ENCODE data around the gene TUBG1. TPM values are rescaled to one million over a fixed set of nuclear protein-coding genes. Genes with fewer than 3 reads are reported as not detected.
"Not testable (repeated sequence)": the region's sequence is repeated elsewhere in the genome, so short reads cannot be mapped to it uniquely, and the experiment has no call there.

The TUBG1 gene
- total RNA-seq, 6 experiments from 2014 or later = 85.5 to 127 (median 112) TPM

DNA sequence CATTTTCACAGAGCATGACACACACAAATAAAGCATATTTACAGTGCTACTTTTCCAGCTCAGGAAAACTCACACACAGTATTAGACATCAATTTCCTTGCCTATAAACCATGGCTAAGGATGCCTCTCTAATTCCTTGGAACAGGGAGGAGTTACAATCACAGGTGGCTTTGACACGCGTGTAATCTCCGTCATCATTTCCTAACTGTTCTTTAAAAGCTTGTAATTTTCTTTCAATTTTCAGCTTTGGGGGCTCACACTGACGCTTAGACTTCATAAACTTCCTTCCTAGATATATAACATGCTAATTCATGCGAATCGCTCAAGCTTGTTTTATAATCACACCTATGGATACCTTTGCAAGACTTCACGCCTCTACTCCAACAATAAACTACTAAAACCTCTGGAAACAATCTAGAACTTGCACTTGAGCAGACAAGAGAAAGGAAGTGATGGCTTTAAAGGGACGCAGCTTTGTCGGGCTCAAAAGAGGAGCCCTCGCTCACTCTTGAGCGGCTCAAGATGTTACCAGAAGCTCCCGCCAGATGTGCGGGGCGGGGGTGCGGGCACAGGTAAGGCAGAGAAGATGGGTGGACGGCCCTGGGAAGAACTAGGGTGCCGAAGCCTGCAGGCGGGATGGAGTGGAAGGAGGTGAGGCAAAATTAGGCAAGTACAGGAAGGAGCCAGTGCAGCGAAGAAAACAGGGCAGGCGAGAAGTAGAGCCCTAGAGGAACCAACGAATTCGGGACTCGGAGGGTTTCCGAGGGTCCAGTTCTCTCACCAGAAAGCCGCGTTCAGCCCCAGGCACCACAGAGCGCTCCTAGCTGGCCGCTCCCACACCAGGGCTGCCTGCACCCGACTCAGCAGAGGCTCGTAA, 940 bp upstream of the TUBG1 start:
- peaks cover 6% of the 10 kb centered on the region for H3K36me3 Mint-ChIP-seq (ENCODE audit: low read depth)
- H3K9me3 Mint-ChIP-seq = no peaks in the 10 kb centered on the region
- peaks cover 38% of the 10 kb centered on the region for H3K4me1 Mint-ChIP-seq (ENCODE audit: low read depth)
- peak overlapping the region; percentile 100 for H3K4me3 Mint-ChIP-seq
- TF ChIP-seq, protein P1, sequence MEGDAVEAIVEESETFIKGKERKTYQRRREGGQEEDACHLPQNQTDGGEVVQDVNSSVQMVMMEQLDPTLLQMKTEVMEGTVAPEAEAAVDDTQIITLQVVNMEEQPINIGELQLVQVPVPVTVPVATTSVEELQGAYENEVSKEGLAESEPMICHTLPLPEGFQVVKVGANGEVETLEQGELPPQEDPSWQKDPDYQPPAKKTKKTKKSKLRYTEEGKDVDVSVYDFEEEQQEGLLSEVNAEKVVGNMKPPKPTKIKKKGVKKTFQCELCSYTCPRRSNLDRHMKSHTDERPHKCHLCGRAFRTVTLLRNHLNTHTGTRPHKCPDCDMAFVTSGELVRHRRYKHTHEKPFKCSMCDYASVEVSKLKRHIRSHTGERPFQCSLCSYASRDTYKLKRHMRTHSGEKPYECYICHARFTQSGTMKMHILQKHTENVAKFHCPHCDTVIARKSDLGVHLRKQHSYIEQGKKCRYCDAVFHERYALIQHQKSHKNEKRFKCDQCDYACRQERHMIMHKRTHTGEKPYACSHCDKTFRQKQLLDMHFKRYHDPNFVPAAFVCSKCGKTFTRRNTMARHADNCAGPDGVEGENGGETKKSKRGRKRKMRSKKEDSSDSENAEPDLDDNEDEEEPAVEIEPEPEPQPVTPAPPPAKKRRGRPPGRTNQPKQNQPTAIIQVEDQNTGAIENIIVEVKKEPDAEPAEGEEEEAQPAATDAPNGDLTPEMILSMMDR (IDR thresholded peaks at IDR 0.05) = no peak
- DNase-seq = no peak
- H3K27ac Mint-ChIP-seq = peak overlapping the region; percentile 90
- H3K27me3 Mint-ChIP-seq (ENCODE audit: insufficient read depth) = no peaks in the 10 kb centered on the region

DNA sequence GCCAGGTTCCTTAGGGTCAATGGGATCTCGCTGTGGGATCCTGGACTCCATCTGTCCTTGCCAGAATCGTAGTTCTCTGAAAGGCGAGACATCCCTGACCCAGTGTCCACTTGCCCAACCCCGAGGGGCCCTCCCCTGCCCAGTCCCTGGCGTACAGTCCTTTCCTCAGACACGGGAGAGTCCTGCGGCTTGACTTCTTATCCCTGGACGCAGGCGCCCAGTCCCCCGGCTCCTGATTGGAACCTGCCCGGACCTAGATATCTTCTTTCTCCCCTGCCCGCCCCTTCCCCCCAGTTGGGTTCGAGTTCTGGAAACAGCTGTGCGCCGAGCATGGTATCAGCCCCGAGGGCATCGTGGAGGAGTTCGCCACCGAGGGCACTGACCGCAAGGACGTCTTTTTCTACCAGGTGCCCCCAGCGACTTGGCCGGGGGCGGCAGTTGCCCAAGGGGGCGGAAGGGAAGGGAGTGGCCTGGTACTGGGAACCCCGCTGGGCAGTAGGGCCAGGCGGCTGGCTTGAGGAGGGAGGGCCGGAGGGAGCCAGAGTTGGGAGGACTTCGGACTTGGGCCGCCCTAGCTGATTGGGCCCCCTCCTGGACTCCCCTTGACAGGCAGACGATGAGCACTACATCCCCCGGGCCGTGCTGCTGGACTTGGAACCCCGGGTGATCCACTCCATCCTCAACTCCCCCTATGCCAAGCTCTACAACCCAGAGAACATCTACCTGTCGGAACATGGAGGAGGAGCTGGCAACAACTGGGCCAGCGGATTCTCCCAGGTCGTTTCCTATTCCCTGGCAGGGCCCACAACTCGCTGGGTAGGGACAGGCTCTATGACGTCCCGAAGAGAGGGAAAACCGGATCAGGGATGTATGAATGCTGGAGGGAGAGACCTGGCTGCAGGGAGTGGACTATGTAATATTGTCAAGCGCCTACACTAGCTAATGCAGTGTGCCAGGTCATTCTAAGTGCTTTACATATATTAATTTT, 625 bp downstream of the TUBG1 start:
- Mint-ChIP-seq H3K4me3 (peak overlapping the region; percentile 100), H3K4me1 (ENCODE audit: low read depth) (peaks cover 25% of the 10 kb centered on the region), H3K36me3 (ENCODE audit: low read depth) (peaks cover 18% of the 10 kb centered on the region), H3K27ac (peak overlapping the region; percentile 90)
- DNase-seq; H3K27me3 Mint-ChIP-seq (ENCODE audit: insufficient read depth); H3K9me3 Mint-ChIP-seq: not testable (repeated sequence)

DNA sequence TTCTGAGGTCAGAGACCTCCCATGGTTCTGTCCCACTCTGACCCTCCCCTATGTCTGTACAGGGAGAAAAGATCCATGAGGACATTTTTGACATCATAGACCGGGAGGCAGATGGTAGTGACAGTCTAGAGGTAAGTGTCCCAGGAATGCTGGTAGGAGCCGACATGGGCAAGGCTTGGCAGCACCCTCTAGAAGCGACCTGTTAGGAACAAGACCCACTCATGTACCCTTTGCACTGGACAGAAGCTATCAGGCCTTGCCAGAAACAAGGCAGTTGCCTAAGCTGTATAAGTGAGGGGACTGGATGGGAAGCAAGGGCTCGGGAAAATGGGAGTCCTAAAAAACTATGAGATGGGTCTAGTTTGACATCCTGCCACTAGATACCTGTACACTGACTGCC, 2.5 kb downstream of the TUBG1 start:
- peak overlapping the region; percentile 50 for H3K4me3 Mint-ChIP-seq
- TF ChIP-seq, protein P1 (IDR thresholded peaks at IDR 0.05) = no peak
- peaks cover 8% of the 10 kb centered on the region for H3K4me1 Mint-ChIP-seq (ENCODE audit: low read depth)
- no peaks in the 10 kb centered on the region for H3K9me3 Mint-ChIP-seq
- H3K27ac Mint-ChIP-seq = no peak overlapping the region
- no peak for DNase-seq
- peaks cover 20% of the 10 kb centered on the region for H3K36me3 Mint-ChIP-seq (ENCODE audit: low read depth)
- H3K27me3 Mint-ChIP-seq (ENCODE audit: insufficient read depth) = no peaks in the 10 kb centered on the region; the same call in 1 of the 2 replicates

DNA sequence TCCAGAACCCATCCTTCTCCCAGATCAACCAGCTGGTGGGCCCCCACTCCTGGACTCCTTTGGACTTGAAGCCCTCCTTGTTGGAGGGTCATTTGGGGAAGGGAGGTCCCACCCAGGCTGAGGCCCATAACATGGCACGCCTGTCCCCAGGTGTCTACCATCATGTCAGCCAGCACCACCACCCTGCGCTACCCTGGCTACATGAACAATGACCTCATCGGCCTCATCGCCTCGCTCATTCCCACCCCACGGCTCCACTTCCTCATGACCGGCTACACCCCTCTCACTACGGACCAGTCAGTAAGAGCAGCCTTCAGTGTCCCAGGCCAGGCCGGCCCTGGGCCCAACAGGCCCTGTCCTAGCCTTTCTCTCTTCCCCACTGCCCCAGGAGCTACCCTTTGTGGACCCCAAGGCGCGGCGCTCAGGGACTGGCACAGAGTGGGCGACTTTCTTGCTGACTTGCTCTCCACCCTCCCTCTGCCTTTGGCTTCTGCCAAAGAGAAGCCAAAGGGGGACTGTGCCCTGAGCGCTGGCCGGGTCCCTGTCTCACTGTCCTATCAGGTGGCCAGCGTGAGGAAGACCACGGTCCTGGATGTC, 4.3 kb downstream of the TUBG1 start:
- DNase-seq = no peak
- Mint-ChIP-seq H3K4me3 (no peak overlapping the region), H3K36me3 (ENCODE audit: low read depth) (peaks cover 20% of the 10 kb centered on the region), H3K4me1 (ENCODE audit: low read depth) (peaks cover 11% of the 10 kb centered on the region; the same call in 1 of the 2 replicates), H3K27ac (no peak overlapping the region), H3K27me3 (ENCODE audit: insufficient read depth) (no peaks in the 10 kb centered on the region; the same call in 1 of the 2 replicates), H3K9me3 (no peaks in the 10 kb centered on the region)
- TF ChIP-seq, protein P1 (IDR thresholded peaks at IDR 0.05) = no peak

DNA sequence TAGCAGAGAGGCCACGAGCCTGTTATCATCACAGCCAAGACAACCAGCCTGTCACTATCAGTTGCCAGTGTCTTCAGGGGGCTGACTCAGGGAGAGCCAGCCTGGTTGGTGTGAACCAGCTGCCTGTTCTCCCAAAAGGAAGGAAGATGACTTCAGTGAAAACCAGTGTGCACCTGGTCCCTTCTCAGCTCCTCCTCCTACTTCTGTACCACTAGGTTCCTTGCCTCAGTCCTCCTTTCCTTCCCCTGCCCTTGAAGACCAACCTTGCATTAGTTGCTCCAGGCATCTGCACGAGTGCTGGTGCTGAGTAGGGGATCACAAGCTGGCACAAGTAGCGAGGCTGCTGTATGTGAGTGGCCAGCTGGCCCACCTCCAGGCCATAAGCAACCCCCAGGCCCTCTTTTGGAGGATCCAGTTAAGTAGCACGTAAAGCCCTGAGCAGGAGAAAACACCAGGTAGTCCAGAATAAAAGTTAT, 8.5 kb downstream of the TUBG1 start:
- no peak for DNase-seq
- TF ChIP-seq, protein P1 (IDR thresholded peaks at IDR 0.05) = no peak
- Mint-ChIP-seq H3K4me1 (ENCODE audit: low read depth) (peaks cover 12% of the 10 kb centered on the region; the same call in 1 of the 2 replicates), H3K36me3 (ENCODE audit: low read depth) (peaks cover 15% of the 10 kb centered on the region), H3K27me3 (ENCODE audit: insufficient read depth) (peaks cover 1% of the 10 kb centered on the region), H3K4me3 (no peak overlapping the region), H3K27ac (no peak overlapping the region), H3K9me3 (no peaks in the 10 kb centered on the region)

Data from HFFc6 (cell line).